Kidney epithelial cell (primary cell): Measurements from ENCODE around the gene IRX6. TPM values are rescaled to one million over a fixed set of nuclear protein-coding genes. Genes with fewer than 3 reads are reported as not detected.

Experiments
- DNase-seq: peaks from one replicate; pipeline ENCODE4 v3.0.0-alpha.2; 2010; ENCODE audit warnings: low read depth
- H3K27me3 ChIP-seq: 2 replicates; pipeline ENCODE4 v1.6.0; 2011; ENCODE audit warnings: low read length; ENCODE audit not compliant: control insufficient read depth, insufficient read depth
- H3K36me3 ChIP-seq: 2 replicates; pipeline ENCODE4 v1.5.1; 2011; ENCODE audit warnings: low read length; ENCODE audit not compliant: control insufficient read depth, insufficient read depth
- H3K4me3 ChIP-seq: 2 replicates; pipeline ENCODE4 v1.5.1; 2011; ENCODE audit warnings: low read depth, mild to moderate bottlenecking, control low read depth, low read length
- total RNA-seq: library from RNA; depleted of rRNA; stranded (reverse); fragments of >200 nt; gene quantifications from 2 replicates; pipeline ENCODE4 v1.2.3, GENCODE V29; 2015
- TF ChIP-seq, protein P1 (sequence below): IDR thresholded peaks from 2 replicates; pipeline ENCODE4 v1.5.1; 2011; ENCODE audit warnings: mild to moderate bottlenecking, moderate library complexity, low read length, control low read depth, inconsistent platforms; ENCODE audit not compliant: insufficient read depth, poor library complexity, severe bottlenecking

Gene IRX6
- total RNA-seq, 1 donor from 2014 or later = 1.3 TPM

DNA sequence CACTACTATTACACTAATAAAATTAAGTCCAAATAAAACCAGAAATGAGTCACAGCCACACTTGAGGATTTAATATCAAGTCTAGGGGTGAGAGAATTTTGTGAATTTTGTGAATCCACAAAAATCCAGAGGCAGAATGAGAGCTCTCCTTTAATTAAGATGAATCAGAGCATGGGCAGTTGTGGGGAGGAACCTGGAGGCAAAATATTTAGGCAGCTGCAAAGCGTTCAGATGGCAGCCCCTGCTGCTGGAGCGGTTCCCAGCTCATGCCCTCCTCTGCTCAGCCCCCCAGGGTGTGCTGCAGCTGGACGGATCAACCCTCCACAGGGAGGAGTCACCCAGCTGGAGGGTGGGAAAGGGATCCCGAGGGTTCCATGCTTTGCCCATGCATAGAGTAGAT, 43.4 kb upstream of the IRX6 start:
- Histone ChIP-seq H3K36me3 (no peaks in the 10 kb centered on the region), H3K4me3 (no peak overlapping the region), H3K27me3 (no peaks in the 10 kb centered on the region)
- TF ChIP-seq, protein P1, sequence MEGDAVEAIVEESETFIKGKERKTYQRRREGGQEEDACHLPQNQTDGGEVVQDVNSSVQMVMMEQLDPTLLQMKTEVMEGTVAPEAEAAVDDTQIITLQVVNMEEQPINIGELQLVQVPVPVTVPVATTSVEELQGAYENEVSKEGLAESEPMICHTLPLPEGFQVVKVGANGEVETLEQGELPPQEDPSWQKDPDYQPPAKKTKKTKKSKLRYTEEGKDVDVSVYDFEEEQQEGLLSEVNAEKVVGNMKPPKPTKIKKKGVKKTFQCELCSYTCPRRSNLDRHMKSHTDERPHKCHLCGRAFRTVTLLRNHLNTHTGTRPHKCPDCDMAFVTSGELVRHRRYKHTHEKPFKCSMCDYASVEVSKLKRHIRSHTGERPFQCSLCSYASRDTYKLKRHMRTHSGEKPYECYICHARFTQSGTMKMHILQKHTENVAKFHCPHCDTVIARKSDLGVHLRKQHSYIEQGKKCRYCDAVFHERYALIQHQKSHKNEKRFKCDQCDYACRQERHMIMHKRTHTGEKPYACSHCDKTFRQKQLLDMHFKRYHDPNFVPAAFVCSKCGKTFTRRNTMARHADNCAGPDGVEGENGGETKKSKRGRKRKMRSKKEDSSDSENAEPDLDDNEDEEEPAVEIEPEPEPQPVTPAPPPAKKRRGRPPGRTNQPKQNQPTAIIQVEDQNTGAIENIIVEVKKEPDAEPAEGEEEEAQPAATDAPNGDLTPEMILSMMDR = no peak
- no peak for DNase-seq

DNA sequence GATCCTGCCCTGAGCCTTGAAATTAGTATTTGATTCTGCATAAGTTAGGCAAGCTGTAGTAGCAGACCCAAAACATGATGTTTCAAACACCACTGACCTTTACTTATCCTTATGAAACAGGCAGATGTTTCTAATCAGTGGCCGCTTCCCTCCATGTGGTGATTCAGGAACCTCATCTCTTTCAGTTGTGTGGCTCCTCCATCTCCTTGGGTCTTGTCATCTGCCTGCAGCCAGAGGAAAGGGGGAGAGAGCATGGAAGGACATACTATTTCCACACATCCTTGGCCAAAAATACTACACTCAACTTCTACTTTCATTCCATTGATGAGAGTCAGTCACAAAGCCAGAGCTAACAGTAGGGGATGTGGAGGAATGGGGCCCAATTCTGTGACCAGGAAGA, 41.6 kb upstream of the IRX6 start:
- DNase-seq = no peak
- TF ChIP-seq, protein P1 = no peak
- Histone ChIP-seq H3K36me3 (no peaks in the 10 kb centered on the region), H3K27me3 (no peaks in the 10 kb centered on the region), H3K4me3 (no peak overlapping the region)

DNA sequence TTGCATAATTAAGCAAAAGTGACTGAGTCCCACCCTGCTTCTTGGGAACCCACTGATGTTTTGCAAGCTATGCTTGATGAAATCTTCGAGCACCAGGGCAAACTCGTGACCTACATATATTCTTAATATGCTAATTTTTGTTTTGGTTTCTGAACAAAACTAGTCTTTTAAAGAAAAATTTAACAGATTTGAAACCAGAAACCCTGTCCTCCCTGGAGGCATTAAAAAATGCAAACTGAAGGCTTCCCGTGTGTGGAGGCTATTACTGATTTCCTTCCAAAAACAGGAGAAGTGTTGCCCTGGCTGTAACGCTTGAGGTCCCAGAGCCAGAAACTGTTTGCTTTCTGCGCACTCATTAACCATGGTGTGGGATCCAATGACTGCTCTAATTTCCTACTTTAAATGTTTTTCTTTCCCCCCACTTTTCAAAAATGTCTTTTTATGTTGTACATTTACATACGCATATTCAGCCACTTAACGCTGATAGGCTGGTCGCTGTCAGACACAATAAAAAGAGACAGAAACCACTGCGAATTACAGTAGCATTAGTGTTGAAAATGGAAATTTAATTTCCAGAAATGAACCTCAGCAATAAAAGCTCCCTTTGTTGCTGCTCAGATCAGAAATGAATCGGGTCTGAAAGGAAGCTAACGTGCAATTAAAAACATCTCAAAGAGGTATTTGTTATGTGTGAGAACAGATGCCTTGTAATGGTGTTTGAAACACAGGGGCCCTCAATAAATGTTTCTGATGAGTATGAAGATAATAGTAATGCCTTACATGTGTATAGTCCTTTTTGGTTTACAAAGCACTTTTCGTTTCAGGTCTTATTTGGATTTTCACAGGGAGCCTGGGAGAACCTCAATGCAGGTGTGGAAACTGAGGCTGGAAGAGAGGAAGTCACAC, 39.9 kb upstream of the IRX6 start:
- Histone ChIP-seq H3K4me3 (no peak overlapping the region), H3K36me3 (no peaks in the 10 kb centered on the region), H3K27me3 (no peaks in the 10 kb centered on the region)
- TF ChIP-seq, protein P1 = no peak
- no peak for DNase-seq

DNA sequence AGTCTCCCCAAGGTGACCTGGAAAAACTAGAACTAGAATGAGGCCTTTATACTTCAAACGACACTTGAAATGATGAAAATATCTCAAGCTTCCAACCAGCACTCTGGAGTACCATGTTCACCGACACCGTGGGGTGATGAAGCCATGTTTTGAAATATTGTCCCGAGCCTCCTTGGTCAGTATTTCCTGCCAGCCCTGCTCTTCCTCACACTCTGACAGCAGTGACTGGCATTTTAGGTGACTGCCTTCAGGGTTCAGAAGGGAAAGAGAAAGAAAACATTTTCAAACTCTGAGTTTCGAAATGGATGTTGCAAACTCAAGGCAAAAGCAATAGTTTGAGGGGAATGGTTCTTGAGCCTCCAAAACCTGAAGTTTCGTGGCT, 39.3 kb upstream of the IRX6 start:
- TF ChIP-seq, protein P1 = no peak
- no peak for DNase-seq
- Histone ChIP-seq H3K27me3 (no peaks in the 10 kb centered on the region), H3K4me3 (no peak overlapping the region), H3K36me3 (no peaks in the 10 kb centered on the region)

DNA sequence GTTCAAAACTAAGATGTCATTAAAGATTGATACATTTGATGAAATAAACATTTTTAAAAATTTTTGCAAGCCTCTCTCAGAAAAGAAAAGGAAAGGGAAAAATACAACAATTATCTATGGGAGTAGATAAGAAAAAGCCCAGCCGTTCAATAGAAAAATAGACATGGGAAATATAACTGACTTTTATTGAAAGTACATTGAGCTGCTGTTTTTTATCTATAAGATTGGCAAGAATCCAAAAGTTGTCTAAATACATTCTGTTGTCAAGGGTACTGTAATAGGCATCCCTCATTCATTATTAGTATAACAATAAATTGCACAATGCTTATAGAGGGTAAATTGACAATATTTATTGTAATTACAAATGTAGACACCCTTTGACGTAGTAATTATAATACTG, 38.4 kb upstream of the IRX6 start:
- no peaks in the 10 kb centered on the region for H3K27me3 ChIP-seq
- DNase-seq = no peak
- no peaks in the 10 kb centered on the region for H3K36me3 ChIP-seq

More for the DNA sequence above, 38.4 kb upstream of the IRX6 start:
- TF ChIP-seq, protein P1 = no peak
- H3K4me3 ChIP-seq = no peak overlapping the region
